NK-92 treated with Interleukin-12 subunit alpha and Interleukin-12 subunit beta, amount 100 ng/mL, for 24 hours (cell line): Measurements from ENCODE around the gene MAML3.
"Not testable (repeated sequence)": the region's sequence is repeated elsewhere in the genome, so short reads cannot be mapped to it uniquely, and the experiment has no call there.

ENCODE experiments used
- DNase-seq: peaks from one replicate; lab custom pipeline; 2025; lab: John Stamatoyannopoulos, UW

Gene MAML3

GRCh38 chr4:139961344-139961946 lies 192.5 kb downstream of the MAML3 start:
- no peak for DNase-seq

- no peak for DNase-seq
Observed at GRCh38 chr4:139959396-139959795, 194.6 kb downstream of the MAML3 start.

GRCh38 chr4:139958739-139959098 lies 195.3 kb downstream of the MAML3 start:
- no peak for DNase-seq

- DNase-seq, result no peak
Observed at GRCh38 chr4:139957986-139958738, 195.8 kb downstream of the MAML3 start.

GRCh38 chr4:139957065-139957464 lies 196.9 kb downstream of the MAML3 start:
- no peak for DNase-seq

GRCh38 chr4:139956507-139957017 lies 197.4 kb downstream of the MAML3 start:
- DNase-seq, result no peak

GRCh38 chr4:139955600-139955999 lies 198.4 kb downstream of the MAML3 start:
- DNase-seq, result no peak

- no peak for DNase-seq
Observed at GRCh38 chr4:139954512-139954911, 199.5 kb downstream of the MAML3 start.

GRCh38 chr4:139951021-139951420 lies 203.0 kb downstream of the MAML3 start:
- no peak for DNase-seq

- peak; percentile 77 for DNase-seq
Observed at GRCh38 chr4:139950568-139950967, 203.4 kb downstream of the MAML3 start.

- DNase-seq, result not testable (repeated sequence)
Observed at GRCh38 chr4:139944916-139945315, 209.1 kb downstream of the MAML3 start.

GRCh38 chr4:139943277-139943676 lies 210.7 kb downstream of the MAML3 start:
- no peak for DNase-seq

GRCh38 chr4:139942241-139942640 lies 211.7 kb downstream of the MAML3 start:
- no peak for DNase-seq

GRCh38 chr4:139940600-139940999 lies 213.4 kb downstream of the MAML3 start:
- DNase-seq, result no peak

- no peak for DNase-seq
Observed at GRCh38 chr4:139938414-139938813, 215.6 kb downstream of the MAML3 start.

- DNase-seq, result no peak
Observed at GRCh38 chr4:139935911-139936310, 218.1 kb downstream of the MAML3 start.

- DNase-seq, result no peak
Observed at GRCh38 chr4:139934708-139935195, 219.2 kb downstream of the MAML3 start.

GRCh38 chr4:139934057-139934707 lies 219.8 kb downstream of the MAML3 start:
- no peak for DNase-seq

- DNase-seq, result no peak
Observed at GRCh38 chr4:139933541-139933940, 220.4 kb downstream of the MAML3 start.

GRCh38 chr4:139933104-139933503 lies 220.9 kb downstream of the MAML3 start:
- no peak for DNase-seq

GRCh38 chr4:139924782-139925181 lies 229.2 kb downstream of the MAML3 start:
- no peak for DNase-seq

- no peak for DNase-seq
Observed at GRCh38 chr4:139922406-139923024, 231.5 kb downstream of the MAML3 start.
